DND-41 (cell line): ENCODE data around the gene PRELP.

Experiments used
- CTCF ChIP-seq: IDR thresholded peaks from 2 replicates; pipeline ENCODE4 v1.5.1; 2012; ENCODE audit warnings: borderline replicate concordance, low read length, moderate library complexity, mild to moderate bottlenecking; ENCODE audit not compliant: poor library complexity, severe bottlenecking; ENCODE audit errors: extremely low read depth
- EZH2 ChIP-seq: IDR thresholded peaks from 3 replicates; pipeline ENCODE4 v1.6.1; 2012; ENCODE audit warnings: borderline replicate concordance, low read depth, mild to moderate bottlenecking, moderate library complexity, low read length, inconsistent platforms; ENCODE audit not compliant: severe bottlenecking

- TF ChIP-seq CTCF = no peak
- no peak for TF ChIP-seq EZH2
Observed at GRCh38 chr1:203426366-203426765, 49.2 kb upstream of the PRELP start.
